Testis (tissue), 3 donors: ENCODE measurements around the gene PBX1. TPM values are rescaled to one million over a fixed set of nuclear protein-coding genes. Genes with fewer than 3 reads are reported as not detected.

Experiments
- DNase-seq: peaks from one replicate; pipeline ENCODE4 v3.0.0-alpha.2; 2019
- H3K27ac ChIP-seq, 2 donors: fragments of 200-600 bp; sonication (generic); one replicate each; pipeline ENCODE4 v1.5.1; 2019
- H3K27me3 ChIP-seq: fragments of 200-600 bp; sonication (generic); one replicate; pipeline ENCODE4 v1.5.1; 2019
- H3K36me3 ChIP-seq: fragments of 200-600 bp; sonication (generic); one replicate; pipeline ENCODE4 v1.5.1; 2017; ENCODE audit warnings: low read depth; ENCODE audit errors: missing control alignments
- H3K4me1 ChIP-seq: fragments of 200-600 bp; sonication (generic); one replicate; pipeline ENCODE4 v1.5.1; 2019
- H3K4me3 ChIP-seq, 2 donors: fragments of 200-600 bp; sonication (generic); one replicate each; pipeline ENCODE4 v1.5.1; 2017 to 2019
- H3K9me3 ChIP-seq: fragments of 200-600 bp; sonication (generic); one replicate; pipeline ENCODE4 v1.5.1; 2017
- CTCF ChIP-seq, 3 experiments: fragments of 450-650 bp in 2 of 3; fragments of 200-600 bp in 1 of 3; sonication (generic) in 1 of 3; IDR thresholded peaks; one replicate each; pipeline ENCODE4 v1.5.1; 2016 to 2019; ENCODE audit warnings: antibody characterized with exemption in 3 of 3, mild to moderate bottlenecking in 2 of 3, moderate library complexity in 1 of 3
- POLR2A ChIP-seq: fragments of 450-650 bp; IDR thresholded peaks from one replicate; pipeline ENCODE4 v1.6.1; 2017; ENCODE audit warnings: antibody characterized with exemption, mild to moderate bottlenecking, moderate library complexity
- WGBS, 2 donors: methylation state at CpG; one replicate each; pipeline ENCODE4 v1.1.5; 2018; 5-methylcytosine and 5-hydroxymethylcytosine counted together
- intact Hi-C: fragments of 100-400 bp; cut with DNase I; formaldehyde crosslinking; loops from one replicate; pipeline ENCODE4 v1.15.1; 2023; ENCODE audit warnings: low total_unique reads
- polyA plus RNA-seq: library from polyadenylated mRNA; stranded (reverse); fragments of 350-450 nt; fragmentation: Illumina TruSeq; extraction: RNeasy Lipid Tissue Mini Kit (QIAGEN cat#74804); gene quantifications from one replicate; pipeline ENCODE4 v1.2.3, GENCODE V29; 2014; ENCODE audit warnings: low read depth, low replicate concordance; ENCODE audit not compliant: insufficient read depth
- total RNA-seq, 2 donors: library from RNA; depleted of rRNA; stranded (reverse); fragments of >200 nt; gene quantifications; one replicate each; pipeline ENCODE4 v1.2.3, GENCODE V29; 2016

PBX1 gene
- total and polyA plus RNA-seq, 3 donors from 2014 or later = 20.2 to 25.0 (median 20.3) TPM

GRCh38 chr1:164671966-164672571 lies 113.1 kb downstream of the PBX1 start:
- DNase-seq = no peak
- WGBS, 2 donors = 54 to 55% methylated on average over 7 of the region's 7 CpGs
- no peak for TF ChIP-seq CTCF (IDR thresholded peaks at IDR 0.05)
- no peak for TF ChIP-seq POLR2A
- intact Hi-C loops = no loop called here
- Histone ChIP-seq H3K27me3 (no peaks in the 10 kb centered on the region), H3K27ac (no peak overlapping the region), H3K4me3 (no peak overlapping the region), H3K9me3 (no peaks in the 10 kb centered on the region), H3K36me3 (no peaks in the 10 kb centered on the region), H3K4me1 (peaks cover 12% of the 10 kb centered on the region)

GRCh38 chr1:164672588-164672987 lies 113.6 kb downstream of the PBX1 start:
- intact Hi-C loops = no loop called here
- no peak for TF ChIP-seq CTCF (IDR thresholded peaks at IDR 0.05)
- no peak for TF ChIP-seq POLR2A
- H3K4me1 ChIP-seq = peaks cover 12% of the 10 kb centered on the region
- no peaks in the 10 kb centered on the region for H3K36me3 ChIP-seq
- no peak overlapping the region for H3K27ac ChIP-seq
- no peaks in the 10 kb centered on the region for H3K27me3 ChIP-seq
- DNase-seq = no peak
- H3K9me3 ChIP-seq = no peaks in the 10 kb centered on the region
- WGBS, 2 donors = 73 to 87% methylated on average over 3 of the region's 3 CpGs
- H3K4me3 ChIP-seq = no peak overlapping the region

GRCh38 chr1:164673584-164674214 lies 114.7 kb downstream of the PBX1 start:
- 65 to 66% methylated on average over 14 of the region's 14 CpGs for WGBS, 2 donors
- peak; percentile 56 for DNase-seq
- peak overlapping the region in 1 of 2 donors; percentile 47 for H3K27ac ChIP-seq
- H3K4me3 ChIP-seq = no peak overlapping the region
- TF ChIP-seq CTCF (IDR thresholded peaks at IDR 0.05) (peak; percentile 31 to 73 (median 40)), POLR2A (no peak)
- H3K4me1 ChIP-seq = peaks cover 12% of the 10 kb centered on the region
- intact Hi-C loops = no loop called here
- H3K27me3 ChIP-seq = no peaks in the 10 kb centered on the region
- no peaks in the 10 kb centered on the region for H3K36me3 ChIP-seq
- H3K9me3 ChIP-seq = no peaks in the 10 kb centered on the region

GRCh38 chr1:164675342-164675904 lies 116.4 kb downstream of the PBX1 start:
- H3K36me3 ChIP-seq = no peaks in the 10 kb centered on the region
- no peaks in the 10 kb centered on the region for H3K27me3 ChIP-seq
- DNase-seq = no peak
- TF ChIP-seq POLR2A = no peak
- TF ChIP-seq CTCF (IDR thresholded peaks at IDR 0.05) = no peak
- no peaks in the 10 kb centered on the region for H3K9me3 ChIP-seq
- no peak overlapping the region for H3K4me3 ChIP-seq
- H3K27ac ChIP-seq = no peak overlapping the region
- peaks cover 12% of the 10 kb centered on the region for H3K4me1 ChIP-seq
- intact Hi-C loops = no loop called here
- WGBS, 2 donors = 96 to 98% methylated on average over 4 of the region's 4 CpGs
